GM04503 (cell line): ENCODE results near the gene TFPT.

Source experiments
- DNase-seq: peaks from one replicate; pipeline ENCODE4 v3.0.0-alpha.2; 2012; ENCODE audit warnings: low read depth

The TFPT gene, protein sequence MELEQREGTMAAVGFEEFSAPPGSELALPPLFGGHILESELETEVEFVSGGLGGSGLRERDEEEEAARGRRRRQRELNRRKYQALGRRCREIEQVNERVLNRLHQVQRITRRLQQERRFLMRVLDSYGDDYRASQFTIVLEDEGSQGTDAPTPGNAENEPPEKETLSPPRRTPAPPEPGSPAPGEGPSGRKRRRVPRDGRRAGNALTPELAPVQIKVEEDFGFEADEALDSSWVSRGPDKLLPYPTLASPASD

GRCh38 chr19:54115109-54116063, at the start of gene TFPT, which contains the start of gene PRPF31:
TFPT (minus strand) TSS chr19:54115657; CDS start chr19:54115269, 388 bp downstream.
PRPF31 (plus strand) TSS chr19:54115754; CDS start chr19:54118279, 2,525 bp downstream.
- peak; percentile 91 for DNase-seq

DNA sequence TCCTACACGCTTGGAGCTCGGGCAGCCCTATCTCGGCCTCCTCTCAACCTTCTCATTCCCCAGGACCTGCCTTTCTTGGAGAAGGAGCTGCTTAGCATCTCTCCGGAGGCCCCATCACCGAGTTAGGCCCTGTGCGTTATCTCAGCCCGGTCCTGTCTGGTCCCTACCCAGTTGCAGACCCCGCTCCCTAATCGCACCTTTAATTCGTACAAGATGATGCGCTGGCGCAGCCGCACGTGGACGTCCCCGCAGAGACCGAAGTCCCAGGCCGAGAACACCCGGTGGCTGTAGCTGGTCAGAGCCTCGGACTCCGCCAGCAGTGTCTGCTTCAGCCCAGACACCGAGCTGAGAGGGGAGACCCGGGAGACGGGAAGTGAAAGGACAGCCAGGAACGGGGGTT, 49.8 kb upstream of the TFPT start:
- DNase-seq: no peak

- DNase-seq: no peak
Observed at GRCh38 chr19:54164369-54165068, 49.1 kb upstream of the TFPT start.

DNA sequence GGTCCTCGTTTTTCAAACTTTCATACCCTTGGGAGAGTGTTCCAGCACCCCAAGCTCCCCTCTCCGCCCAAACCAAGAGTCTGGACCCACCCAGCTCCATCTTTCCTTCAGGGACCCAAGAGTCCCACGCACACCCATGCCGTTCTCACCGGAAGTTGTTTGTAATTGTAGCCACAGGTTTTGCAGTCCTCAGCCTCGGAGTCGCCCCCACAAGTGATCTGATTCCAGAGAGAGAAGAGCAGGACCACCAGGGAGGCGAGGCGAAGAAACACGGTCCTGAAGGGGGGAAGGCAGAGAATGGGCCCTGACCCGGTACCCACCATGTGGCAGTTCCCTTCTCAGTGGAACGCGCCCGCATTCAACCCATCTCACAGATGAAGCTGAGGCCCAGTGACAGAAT, 47.4 kb upstream of the TFPT start:
- no peak for DNase-seq

GRCh38 chr19:54162241-54162805, 46.9 kb upstream of the TFPT start:
- no peak for DNase-seq

DNA sequence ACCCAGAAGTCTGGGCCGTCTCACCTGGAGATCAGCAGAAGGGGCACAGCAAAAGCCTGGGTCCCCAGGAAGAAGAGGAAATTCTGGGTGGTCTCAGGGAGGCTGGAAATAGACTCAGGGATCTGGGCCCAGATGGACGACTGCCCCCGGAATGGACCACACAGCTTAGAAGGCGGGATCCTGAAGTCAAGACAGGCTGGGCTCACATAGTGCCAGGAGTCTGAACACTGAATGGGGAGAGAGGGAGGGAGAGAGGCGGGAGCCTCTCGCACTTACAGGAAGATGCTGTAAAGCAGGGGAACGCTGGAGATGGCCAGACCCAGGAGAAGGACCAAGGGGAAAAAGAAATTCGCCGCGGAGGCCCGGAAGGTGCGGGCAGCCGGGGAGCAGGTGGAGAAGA, 45.4 kb upstream of the TFPT start:
- no peak for DNase-seq

GRCh38 chr19:54160182-54160811, 44.8 kb upstream of the TFPT start:
- no peak for DNase-seq

DNA sequence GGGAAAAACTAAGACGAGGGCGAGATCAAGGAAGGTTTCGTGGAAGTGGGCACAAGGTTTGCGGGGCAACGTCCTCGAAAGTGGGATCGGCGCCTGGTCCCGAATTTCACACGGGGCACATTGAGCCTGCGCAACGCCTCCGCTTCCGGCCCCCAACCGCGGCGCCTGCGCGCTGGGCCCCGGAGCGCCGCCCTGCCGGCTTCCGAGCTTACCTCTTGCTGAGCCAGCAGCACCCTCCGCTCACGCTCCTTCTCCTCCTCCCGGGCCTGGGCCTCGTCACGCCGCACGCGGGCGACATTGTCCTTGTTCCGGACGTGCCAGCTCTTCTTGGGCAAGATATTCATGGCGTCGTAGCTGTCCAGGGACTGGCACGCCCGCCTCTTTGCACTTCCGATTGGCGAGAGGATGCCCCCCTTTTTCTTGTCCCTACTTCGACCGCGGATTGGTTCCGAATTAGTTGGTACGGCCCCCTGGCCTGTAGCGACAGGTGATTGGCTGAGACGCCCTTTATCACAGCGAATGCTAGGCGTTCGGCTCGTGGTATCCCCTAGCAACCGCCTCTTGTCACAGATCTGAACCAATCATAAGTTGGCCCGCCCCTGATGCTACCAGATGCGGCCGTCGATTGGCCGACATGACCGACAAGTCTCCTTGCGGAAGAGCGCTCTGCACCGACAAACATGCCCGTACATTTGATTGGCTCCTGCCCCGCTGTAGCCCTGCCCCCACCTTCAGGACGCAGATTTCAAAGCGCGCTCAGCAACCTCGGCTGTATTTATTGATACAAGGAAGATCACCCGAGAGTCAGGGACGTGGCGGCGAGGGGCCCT, 44.1 kb upstream of the TFPT start, which contains the start of gene LENG1:
TSS of gene LENG1 (minus strand) at position 370 of the 830 bp plus-strand sequence. CDS start at position 344, 26 bp downstream.
- peak; percentile 99 for DNase-seq

DNA sequence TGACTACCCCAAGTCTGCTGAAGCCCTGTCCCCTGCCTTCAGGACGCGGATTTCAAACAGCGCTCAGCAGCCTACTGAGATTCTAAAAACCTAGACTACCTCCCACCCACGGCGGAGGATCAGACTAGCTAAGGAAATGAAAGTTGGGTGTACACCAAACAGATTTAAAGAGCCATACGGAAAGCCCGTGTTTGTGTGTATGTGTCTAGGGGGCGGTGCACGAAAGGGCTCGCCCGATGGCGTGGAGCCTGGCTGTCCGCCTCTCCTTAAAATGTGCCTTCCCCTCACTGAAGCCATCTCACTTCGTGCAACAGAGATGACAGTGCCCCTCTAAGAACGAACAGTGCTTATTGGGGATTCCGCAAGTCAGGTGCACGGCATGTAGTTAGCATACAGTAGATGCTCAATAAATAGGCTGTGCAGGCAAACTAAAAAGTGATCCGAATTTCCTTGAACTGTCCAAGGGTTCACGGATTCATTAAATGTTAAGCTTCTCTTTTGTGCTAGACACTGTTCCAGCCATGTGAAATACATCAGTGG, 43.4 kb upstream of the TFPT start:
- DNase-seq: no peak

GRCh38 chr19:54156953-54157352, 41.5 kb upstream of the TFPT start:
- DNase-seq: no peak

DNA sequence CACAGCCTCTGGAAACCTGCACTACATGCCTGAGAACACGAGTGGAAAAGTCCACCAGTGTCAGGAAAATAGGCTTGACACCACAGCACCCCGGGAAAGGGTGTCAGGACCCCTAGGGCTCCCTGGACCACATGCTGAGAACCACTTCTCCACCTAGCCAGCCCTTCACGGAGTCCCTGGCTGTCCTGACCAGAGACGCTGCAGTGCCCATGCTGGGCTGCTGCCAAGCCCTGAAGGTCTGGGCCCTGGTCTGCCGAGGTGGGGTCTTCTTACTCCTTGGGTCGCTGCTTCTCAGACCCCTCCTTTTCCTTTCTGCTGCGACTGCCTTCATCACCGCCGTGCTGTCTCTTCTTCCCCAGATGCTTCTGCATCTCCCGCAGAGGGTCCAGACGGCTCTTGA, 41.0 kb upstream of the TFPT start:
- no peak for DNase-seq

DNA sequence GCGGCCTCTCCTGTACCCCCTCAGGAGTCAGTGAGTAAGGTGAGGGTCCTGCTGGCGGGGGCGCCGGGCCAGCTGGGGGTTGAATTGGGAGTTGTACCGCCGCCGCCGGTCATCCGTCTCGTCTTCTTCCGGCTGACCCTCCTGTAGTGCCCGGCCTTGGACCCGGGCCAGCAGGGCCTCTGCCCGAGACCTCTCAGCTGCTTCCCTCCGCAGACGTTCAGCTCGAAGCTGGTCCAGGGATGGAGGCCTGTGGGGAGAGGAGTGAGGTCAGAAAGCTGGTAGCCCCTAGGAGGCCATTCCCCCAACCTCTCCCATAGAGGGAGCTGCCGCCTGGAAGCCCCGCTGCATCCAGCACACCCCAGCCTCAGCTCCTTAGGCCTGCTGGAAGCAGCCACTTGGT, 40.2 kb upstream of the TFPT start:
- DNase-seq: no peak

- DNase-seq: peak; percentile 72
Observed at GRCh38 chr19:54154603-54155345, 39.3 kb upstream of the TFPT start.

DNA sequence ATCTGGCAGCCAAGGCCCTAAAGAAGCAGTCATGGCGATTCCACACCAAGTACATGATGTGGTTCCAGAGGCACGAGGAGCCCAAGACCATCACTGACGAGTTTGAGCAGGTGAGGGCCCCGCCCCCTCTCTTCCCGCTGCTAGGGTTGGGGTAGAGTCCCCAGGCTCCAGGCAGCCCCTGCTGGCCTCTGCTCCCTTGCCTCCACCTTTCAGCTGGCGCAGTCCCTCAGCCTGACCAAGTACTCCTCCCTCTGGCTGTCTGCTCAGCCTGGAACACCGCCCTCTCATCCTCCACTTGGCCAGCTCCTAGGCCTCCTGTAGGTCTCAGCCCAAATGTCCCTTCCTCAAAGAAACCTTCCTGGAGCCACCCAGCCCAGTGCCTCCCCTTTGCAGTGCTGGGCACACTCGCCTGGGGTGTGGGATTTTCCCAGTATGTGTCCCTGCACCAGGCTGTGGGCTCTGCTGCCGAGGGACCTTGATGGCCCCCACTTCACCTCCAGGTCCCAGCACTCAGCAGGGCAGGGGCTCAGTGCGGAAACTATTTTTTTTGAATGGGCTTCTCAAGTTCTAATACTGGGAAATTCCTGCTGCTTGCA, 38.4 kb upstream of the TFPT start:
- DNase-seq: no peak

- DNase-seq: no peak
Observed at GRCh38 chr19:54152878-54153524, 37.5 kb upstream of the TFPT start.

DNA sequence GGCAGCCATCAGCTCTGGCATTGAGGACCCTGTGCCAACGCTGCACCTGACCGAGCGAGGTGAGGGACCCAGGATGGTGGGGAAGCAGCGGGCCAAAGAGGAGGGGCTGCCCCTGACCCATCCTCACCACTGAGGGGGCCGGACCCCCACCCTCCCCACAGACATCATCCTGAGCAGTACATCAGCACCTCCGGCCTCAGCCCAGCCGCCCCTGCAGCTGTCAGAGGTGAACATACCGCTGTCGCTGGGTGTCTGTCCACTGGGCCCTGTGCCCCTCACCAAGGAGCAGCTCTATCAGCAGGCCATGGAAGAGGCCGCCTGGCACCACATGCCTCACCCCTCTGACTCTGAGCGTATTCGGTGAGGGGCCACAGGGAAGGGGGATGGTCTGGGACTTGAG, 36.8 kb upstream of the TFPT start:
- no peak for DNase-seq

DNA sequence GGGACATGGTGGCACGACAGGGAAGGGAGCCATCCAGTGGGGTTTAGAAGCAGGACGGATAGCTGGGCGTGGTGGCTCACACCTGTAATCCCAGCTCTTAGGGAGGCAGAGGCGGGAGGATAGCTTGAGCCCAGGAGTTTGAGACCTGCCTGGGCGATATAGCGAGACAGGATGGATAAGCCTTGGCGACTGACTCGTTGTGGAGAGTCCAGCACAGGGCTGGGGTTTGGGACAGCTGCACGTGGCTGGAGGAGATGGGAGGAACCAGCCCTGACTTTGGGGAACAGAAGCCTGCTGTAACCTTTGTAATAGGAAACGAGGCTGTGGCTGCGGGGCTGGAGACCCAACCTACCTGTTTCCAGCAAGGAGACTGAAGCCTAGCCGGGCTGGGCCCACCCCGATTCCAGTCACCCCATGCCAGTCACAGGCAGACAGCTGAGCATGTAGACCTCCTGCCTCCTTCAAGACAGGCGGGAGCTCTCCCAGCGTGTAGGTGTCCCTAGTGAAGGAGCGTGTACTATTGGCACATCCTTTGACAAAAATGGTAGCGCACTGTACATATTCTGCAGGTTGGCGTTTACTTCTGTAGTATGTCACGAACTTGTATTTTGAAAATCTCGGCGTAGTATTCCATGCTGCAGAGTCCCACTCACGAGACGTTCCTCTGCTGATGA, 36.0 kb upstream of the TFPT start:
- DNase-seq: no peak
